KMS-11 (cell line): ENCODE measurements around the gene MAP4K4.

Source experiments
- H2AFZ ChIP-seq: fragments of 200-600 bp; sonication (generic); 2 replicates; pipeline ENCODE4 v1.6.1; 2016; ENCODE audit warnings: antibody characterized with exemption, mixed run types, low read depth
- H3K27ac ChIP-seq: fragments of 200-600 bp; sonication (generic); 2 replicates; pipeline ENCODE4 v1.6.1; 2016; ENCODE audit warnings: mild to moderate bottlenecking, mixed run types
- H3K27me3 ChIP-seq: fragments of 200-600 bp; sonication (generic); 2 replicates; pipeline ENCODE4 v1.6.1; 2017; ENCODE audit warnings: mild to moderate bottlenecking, low read depth, mixed run types, moderate library complexity; ENCODE audit not compliant: insufficient read depth
- H3K36me3 ChIP-seq: fragments of 200-600 bp; sonication (generic); 2 replicates; pipeline ENCODE4 v1.6.1; 2017; ENCODE audit warnings: mild to moderate bottlenecking, mixed run types; ENCODE audit not compliant: insufficient read depth
- H3K4me1 ChIP-seq: fragments of 200-600 bp; sonication (generic); 2 replicates; pipeline ENCODE4 v1.6.1; 2016; ENCODE audit warnings: mild to moderate bottlenecking, low read depth, mixed run types; ENCODE audit not compliant: poor library complexity, severe bottlenecking
- H3K4me2 ChIP-seq: fragments of 200-600 bp; sonication (generic); 2 replicates; pipeline ENCODE4 v1.7.0; 2016; ENCODE audit warnings: mild to moderate bottlenecking, mixed run types
- H3K4me3 ChIP-seq: fragments of 200-600 bp; sonication (generic); IDR thresholded peaks from 2 replicates; pipeline ENCODE4 v1.6.1; 2017; ENCODE audit warnings: low read depth, low read length, mixed read lengths; ENCODE audit not compliant: insufficient read depth
- H3K79me2 ChIP-seq: fragments of 200-600 bp; sonication (generic); 2 replicates; pipeline ENCODE4 v1.6.1; 2016; ENCODE audit warnings: low read depth, mixed run types; ENCODE audit not compliant: insufficient read depth
- H3K9ac ChIP-seq: fragments of 200-600 bp; sonication (generic); 2 replicates; pipeline ENCODE4 v1.6.1; 2016; ENCODE audit warnings: mild to moderate bottlenecking, mixed run types
- H4K20me1 ChIP-seq: fragments of 200-600 bp; sonication (generic); 2 replicates; pipeline ENCODE4 v1.6.1; 2016; ENCODE audit warnings: mild to moderate bottlenecking, mixed run types; ENCODE audit not compliant: insufficient read depth
- CTCF ChIP-seq: fragments of 200-600 bp; sonication (generic); conservative IDR thresholded peaks from 2 replicates; pipeline ENCODE4 v1.6.1; 2017; ENCODE audit warnings: low read depth, mild to moderate bottlenecking, antibody characterized with exemption, low read length, moderate library complexity, mixed read lengths

The MAP4K4 gene

GRCh38 chr2:101658387-101658786 lies 39.1 kb upstream of the MAP4K4 start:
- H3K27me3 ChIP-seq = no peaks in the 10 kb centered on the region
- no peaks in the 10 kb centered on the region for H3K36me3 ChIP-seq
- TF ChIP-seq CTCF = no peak
- no peak overlapping the region for H3K27ac ChIP-seq
- H3K79me2 ChIP-seq = no peaks in the 10 kb centered on the region
- H3K4me1 ChIP-seq = no peaks in the 10 kb centered on the region
- H3K4me2 ChIP-seq = no peak overlapping the region
- H2AFZ ChIP-seq = no peak overlapping the region
- H3K4me3 ChIP-seq = no peak overlapping the region
- no peaks in the 10 kb centered on the region for H4K20me1 ChIP-seq
- H3K9ac ChIP-seq = no peak overlapping the region

- Histone ChIP-seq H3K27me3 (no peaks in the 10 kb centered on the region), H3K9ac (no peak overlapping the region), H3K4me3 (no peak overlapping the region), H3K36me3 (no peaks in the 10 kb centered on the region), H3K27ac (no peak overlapping the region), H3K4me2 (no peak overlapping the region), H4K20me1 (no peaks in the 10 kb centered on the region), H3K4me1 (no peaks in the 10 kb centered on the region), H3K79me2 (no peaks in the 10 kb centered on the region), H2AFZ (no peak overlapping the region)
- no peak for TF ChIP-seq CTCF
Observed at GRCh38 chr2:101665312-101665711, 32.2 kb upstream of the MAP4K4 start.

- Histone ChIP-seq H3K79me2 (no peaks in the 10 kb centered on the region), H3K27ac (no peak overlapping the region), H2AFZ (no peak overlapping the region), H3K27me3 (no peaks in the 10 kb centered on the region), H3K4me3 (no peak overlapping the region), H4K20me1 (no peaks in the 10 kb centered on the region), H3K9ac (no peak overlapping the region), H3K36me3 (no peaks in the 10 kb centered on the region), H3K4me1 (no peaks in the 10 kb centered on the region), H3K4me2 (no peak overlapping the region)
- TF ChIP-seq CTCF = no peak
Observed at GRCh38 chr2:101667823-101668222, 29.7 kb upstream of the MAP4K4 start.

GRCh38 chr2:101672047-101672446 lies 25.5 kb upstream of the MAP4K4 start:
- no peak overlapping the region for H2AFZ ChIP-seq
- H3K4me1 ChIP-seq = no peaks in the 10 kb centered on the region
- no peak overlapping the region for H3K9ac ChIP-seq
- H3K27me3 ChIP-seq = no peaks in the 10 kb centered on the region
- H3K36me3 ChIP-seq = no peaks in the 10 kb centered on the region
- TF ChIP-seq CTCF = no peak
- no peaks in the 10 kb centered on the region for H4K20me1 ChIP-seq
- no peak overlapping the region for H3K27ac ChIP-seq
- no peak overlapping the region for H3K4me2 ChIP-seq
- no peak overlapping the region for H3K4me3 ChIP-seq
- no peaks in the 10 kb centered on the region for H3K79me2 ChIP-seq

GRCh38 chr2:101673920-101674319 lies 23.6 kb upstream of the MAP4K4 start:
- Histone ChIP-seq H3K4me2 (no peak overlapping the region), H3K9ac (no peak overlapping the region), H3K4me3 (no peak overlapping the region), H3K36me3 (no peaks in the 10 kb centered on the region), H3K79me2 (no peaks in the 10 kb centered on the region), H3K27me3 (no peaks in the 10 kb centered on the region), H4K20me1 (no peaks in the 10 kb centered on the region), H2AFZ (no peak overlapping the region), H3K27ac (no peak overlapping the region), H3K4me1 (no peaks in the 10 kb centered on the region)
- TF ChIP-seq CTCF = no peak
